Measurements from ENCODE around the gene FBXW4. TPM values are rescaled to one million over a fixed set of nuclear protein-coding genes. Genes with fewer than 3 reads are reported as not detected.

Gene FBXW4
- polyA plus RNA-seq, 1 donor from 2014 or later: 7.7 TPM

DNA sequence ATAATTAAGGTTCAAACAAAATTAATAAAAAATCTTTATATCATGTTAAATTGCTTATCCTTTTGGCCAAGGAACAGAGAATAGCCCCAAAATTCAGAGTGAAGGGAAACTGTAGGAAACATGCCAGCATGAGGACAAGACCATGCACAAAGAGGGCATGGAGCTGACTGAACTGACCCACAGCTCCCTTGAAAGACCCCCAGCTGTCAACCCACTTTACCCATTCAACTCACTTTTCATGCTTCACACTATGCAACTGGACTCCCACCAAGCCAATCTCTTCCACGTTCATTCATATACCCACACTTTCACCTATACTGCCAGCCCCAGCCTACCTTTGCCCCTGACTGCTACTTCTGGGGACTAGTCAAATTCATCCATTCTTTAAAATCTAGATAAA is 10.2 kb downstream of the FBXW4 start:
- H3K4me3 ChIP-seq (ENCODE audit: low read length): no peak overlapping the region
- no peak overlapping the region for H3K4me2 ChIP-seq (ENCODE audit: low read length)
- H3K9me2 ChIP-seq (ENCODE audit: insufficient read depth, low read length): no peaks in the 10 kb centered on the region
- H3K79me2 ChIP-seq (replicated peaks; ENCODE audit: insufficient read depth, low read length): no peaks in the 10 kb centered on the region
- no peaks in the 10 kb centered on the region for H3F3A ChIP-seq (ENCODE audit: insufficient read depth, low read length, poor library complexity, severe bottlenecking)
- no peaks in the 10 kb centered on the region for H3K9me3 ChIP-seq (ENCODE audit: low read length)
- H3K9ac ChIP-seq (ENCODE audit: low read length): no peak overlapping the region
- no peak overlapping the region for H2AFZ ChIP-seq (ENCODE audit: low read depth, low read length)
- TF ChIP-seq, protein P1, sequence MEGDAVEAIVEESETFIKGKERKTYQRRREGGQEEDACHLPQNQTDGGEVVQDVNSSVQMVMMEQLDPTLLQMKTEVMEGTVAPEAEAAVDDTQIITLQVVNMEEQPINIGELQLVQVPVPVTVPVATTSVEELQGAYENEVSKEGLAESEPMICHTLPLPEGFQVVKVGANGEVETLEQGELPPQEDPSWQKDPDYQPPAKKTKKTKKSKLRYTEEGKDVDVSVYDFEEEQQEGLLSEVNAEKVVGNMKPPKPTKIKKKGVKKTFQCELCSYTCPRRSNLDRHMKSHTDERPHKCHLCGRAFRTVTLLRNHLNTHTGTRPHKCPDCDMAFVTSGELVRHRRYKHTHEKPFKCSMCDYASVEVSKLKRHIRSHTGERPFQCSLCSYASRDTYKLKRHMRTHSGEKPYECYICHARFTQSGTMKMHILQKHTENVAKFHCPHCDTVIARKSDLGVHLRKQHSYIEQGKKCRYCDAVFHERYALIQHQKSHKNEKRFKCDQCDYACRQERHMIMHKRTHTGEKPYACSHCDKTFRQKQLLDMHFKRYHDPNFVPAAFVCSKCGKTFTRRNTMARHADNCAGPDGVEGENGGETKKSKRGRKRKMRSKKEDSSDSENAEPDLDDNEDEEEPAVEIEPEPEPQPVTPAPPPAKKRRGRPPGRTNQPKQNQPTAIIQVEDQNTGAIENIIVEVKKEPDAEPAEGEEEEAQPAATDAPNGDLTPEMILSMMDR (IDR thresholded peaks at IDR 0.05; ENCODE audit: poor library complexity, severe bottlenecking): no peak
- TF ChIP-seq EZH2 (IDR thresholded peaks at IDR 0.05; ENCODE audit: borderline replicate concordance, insufficient read depth, low read length, poor library complexity, severe bottlenecking): no peak
- TF ChIP-seq SMC3 (conservative IDR thresholded peaks at IDR 0.05; ENCODE audit: poor library complexity): no peak
- TF ChIP-seq POLR2AphosphoS5 (IDR thresholded peaks at IDR 0.05): no peak
- no peak for TF ChIP-seq TAF1 (IDR thresholded peaks at IDR 0.05; ENCODE audit: low read depth)
- TF ChIP-seq, protein P2, sequence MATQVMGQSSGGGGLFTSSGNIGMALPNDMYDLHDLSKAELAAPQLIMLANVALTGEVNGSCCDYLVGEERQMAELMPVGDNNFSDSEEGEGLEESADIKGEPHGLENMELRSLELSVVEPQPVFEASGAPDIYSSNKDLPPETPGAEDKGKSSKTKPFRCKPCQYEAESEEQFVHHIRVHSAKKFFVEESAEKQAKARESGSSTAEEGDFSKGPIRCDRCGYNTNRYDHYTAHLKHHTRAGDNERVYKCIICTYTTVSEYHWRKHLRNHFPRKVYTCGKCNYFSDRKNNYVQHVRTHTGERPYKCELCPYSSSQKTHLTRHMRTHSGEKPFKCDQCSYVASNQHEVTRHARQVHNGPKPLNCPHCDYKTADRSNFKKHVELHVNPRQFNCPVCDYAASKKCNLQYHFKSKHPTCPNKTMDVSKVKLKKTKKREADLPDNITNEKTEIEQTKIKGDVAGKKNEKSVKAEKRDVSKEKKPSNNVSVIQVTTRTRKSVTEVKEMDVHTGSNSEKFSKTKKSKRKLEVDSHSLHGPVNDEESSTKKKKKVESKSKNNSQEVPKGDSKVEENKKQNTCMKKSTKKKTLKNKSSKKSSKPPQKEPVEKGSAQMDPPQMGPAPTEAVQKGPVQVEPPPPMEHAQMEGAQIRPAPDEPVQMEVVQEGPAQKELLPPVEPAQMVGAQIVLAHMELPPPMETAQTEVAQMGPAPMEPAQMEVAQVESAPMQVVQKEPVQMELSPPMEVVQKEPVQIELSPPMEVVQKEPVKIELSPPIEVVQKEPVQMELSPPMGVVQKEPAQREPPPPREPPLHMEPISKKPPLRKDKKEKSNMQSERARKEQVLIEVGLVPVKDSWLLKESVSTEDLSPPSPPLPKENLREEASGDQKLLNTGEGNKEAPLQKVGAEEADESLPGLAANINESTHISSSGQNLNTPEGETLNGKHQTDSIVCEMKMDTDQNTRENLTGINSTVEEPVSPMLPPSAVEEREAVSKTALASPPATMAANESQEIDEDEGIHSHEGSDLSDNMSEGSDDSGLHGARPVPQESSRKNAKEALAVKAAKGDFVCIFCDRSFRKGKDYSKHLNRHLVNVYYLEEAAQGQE (IDR thresholded peaks at IDR 0.05; ENCODE audit: borderline replicate concordance): no peak
- no peak for TF ChIP-seq RAD21 (conservative IDR thresholded peaks at IDR 0.05)
- no peak for TF ChIP-seq MXI1 (conservative IDR thresholded peaks at IDR 0.05; ENCODE audit: poor library complexity, severe bottlenecking)
- no peak for TF ChIP-seq EP300 (conservative IDR thresholded peaks at IDR 0.05; ENCODE audit: poor library complexity, severe bottlenecking)
- H3K27ac ChIP-seq (ENCODE audit: low read length): no peak overlapping the region
- no peaks in the 10 kb centered on the region for H3K36me3 ChIP-seq (ENCODE audit: insufficient read depth, low read length)
- no peaks in the 10 kb centered on the region for H3K27me3 ChIP-seq (ENCODE audit: insufficient read depth, low read depth, low read length)
- no peaks in the 10 kb centered on the region for H4K20me1 ChIP-seq (ENCODE audit: insufficient read depth)

DNA sequence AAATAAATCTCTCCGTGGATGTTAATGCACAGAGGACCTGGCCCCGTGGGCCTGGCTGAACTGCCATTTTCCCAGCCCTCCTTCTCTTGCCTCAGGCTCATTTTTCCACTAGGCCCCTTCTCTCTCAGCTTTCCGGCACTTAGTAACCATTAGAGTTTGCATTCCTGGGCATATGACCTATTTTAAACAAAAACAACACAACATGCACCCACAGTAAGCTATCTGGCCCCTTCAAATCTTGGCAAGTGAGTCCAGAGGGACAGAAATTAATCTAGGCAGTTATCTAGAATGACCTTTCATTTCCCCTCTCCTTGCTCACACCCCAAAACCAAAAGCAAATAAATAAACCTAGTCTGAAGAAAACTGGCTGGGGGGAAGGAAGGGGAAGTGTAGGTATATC is 11.7 kb downstream of the FBXW4 start:
- Histone ChIP-seq H3K27me3 (ENCODE audit: insufficient read depth, low read depth, low read length) (no peaks in the 10 kb centered on the region), H3K27ac (ENCODE audit: low read length) (no peak overlapping the region), H3K36me3 (ENCODE audit: insufficient read depth, low read length) (no peaks in the 10 kb centered on the region), H3K4me2 (ENCODE audit: low read length) (no peak overlapping the region), H3F3A (ENCODE audit: insufficient read depth, low read length, poor library complexity, severe bottlenecking) (no peaks in the 10 kb centered on the region), H2AFZ (ENCODE audit: low read depth, low read length) (no peak overlapping the region), H3K79me2 (replicated peaks; ENCODE audit: insufficient read depth, low read length) (no peaks in the 10 kb centered on the region), H3K9ac (ENCODE audit: low read length) (no peak overlapping the region), H4K20me1 (ENCODE audit: insufficient read depth) (no peaks in the 10 kb centered on the region), H3K9me2 (ENCODE audit: insufficient read depth, low read length) (no peaks in the 10 kb centered on the region), H3K9me3 (ENCODE audit: low read length) (no peaks in the 10 kb centered on the region), H3K4me3 (ENCODE audit: low read length) (no peak overlapping the region)
- TF ChIP-seq SMC3 (conservative IDR thresholded peaks at IDR 0.05; ENCODE audit: poor library complexity): no peak
- no peak for TF ChIP-seq TAF1 (IDR thresholded peaks at IDR 0.05; ENCODE audit: low read depth)
- TF ChIP-seq, protein P2 (IDR thresholded peaks at IDR 0.05; ENCODE audit: borderline replicate concordance): no peak
- TF ChIP-seq RAD21 (conservative IDR thresholded peaks at IDR 0.05): no peak
- TF ChIP-seq, protein P1 (IDR thresholded peaks at IDR 0.05; ENCODE audit: poor library complexity, severe bottlenecking): no peak
- no peak for TF ChIP-seq EP300 (conservative IDR thresholded peaks at IDR 0.05; ENCODE audit: poor library complexity, severe bottlenecking)
- TF ChIP-seq POLR2AphosphoS5 (IDR thresholded peaks at IDR 0.05): no peak
- no peak for TF ChIP-seq EZH2 (IDR thresholded peaks at IDR 0.05; ENCODE audit: borderline replicate concordance, insufficient read depth, low read length, poor library complexity, severe bottlenecking)
